GM19455 (cell line): Measurements from ENCODE around the gene PTPRD.
"Not testable (repeated sequence)": the region's sequence is repeated elsewhere in the genome, so short reads cannot be mapped to it uniquely, and the experiment has no call there.

Source experiments
- ATAC-seq: cut with Tn5 transposase; IDR thresholded peaks from one replicate; pipeline ENCODE4 v1.9.1; 2021; ENCODE audit not compliant: unreplicated experiment

The PTPRD gene

DNA sequence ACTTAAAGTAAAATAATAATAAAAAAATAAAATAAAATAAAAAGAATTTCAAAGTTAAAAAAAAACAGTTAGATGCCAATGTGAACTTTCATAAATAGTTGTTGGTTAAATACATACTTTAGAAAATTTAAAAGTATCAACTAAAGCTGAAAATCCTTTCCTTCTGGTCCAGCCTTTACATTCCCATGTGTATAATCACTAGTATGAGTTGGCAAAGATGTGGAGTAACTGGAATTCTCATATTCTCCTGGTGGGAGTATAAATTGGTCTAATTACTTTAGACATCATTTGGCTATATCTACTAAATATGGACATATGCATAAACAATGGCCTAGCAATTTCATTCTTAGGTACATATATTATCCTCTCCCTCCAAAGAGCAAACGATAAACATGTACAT is 619.9 kb downstream of the PTPRD start:
- no peak for ATAC-seq

DNA sequence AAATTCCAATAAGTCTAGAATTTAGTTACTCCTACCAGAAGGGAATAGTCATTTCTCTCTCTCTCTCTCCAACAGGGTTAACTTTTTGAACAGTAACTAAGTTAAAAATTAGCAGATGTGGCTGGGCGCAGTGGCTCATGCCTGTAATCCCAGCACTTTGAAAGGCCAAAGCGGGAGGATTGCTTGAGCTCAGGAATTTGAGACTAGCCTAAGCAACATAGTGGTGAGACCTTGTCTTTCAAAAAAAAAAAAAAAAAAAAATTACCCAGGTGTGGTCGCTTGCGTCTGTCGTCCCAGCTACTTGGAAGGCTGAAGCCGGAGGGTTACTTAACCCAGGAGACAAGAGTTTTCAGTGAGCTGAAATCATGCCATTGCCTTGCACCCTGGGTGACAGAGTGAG is 639.7 kb downstream of the PTPRD start:
- no peak for ATAC-seq

DNA sequence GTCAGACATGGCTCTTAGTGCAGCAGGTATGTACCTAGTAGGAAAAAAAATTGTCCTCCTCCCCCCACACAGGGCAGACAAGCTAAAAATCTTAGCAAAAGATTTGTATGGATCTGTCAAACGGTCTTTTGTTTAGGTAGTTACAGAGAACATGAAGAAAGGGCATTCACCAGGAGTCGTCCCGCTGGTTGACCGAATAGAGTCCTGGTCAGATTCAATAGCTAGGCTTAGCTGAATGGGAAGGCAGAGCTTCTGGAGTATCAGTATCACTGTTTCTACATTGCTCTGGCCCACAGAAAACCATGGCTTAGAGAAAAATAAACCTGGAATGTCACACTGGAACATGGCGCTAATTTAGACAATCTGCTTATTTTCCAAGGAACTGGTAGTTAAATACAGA is 642.3 kb downstream of the PTPRD start:
- ATAC-seq: no peak

DNA sequence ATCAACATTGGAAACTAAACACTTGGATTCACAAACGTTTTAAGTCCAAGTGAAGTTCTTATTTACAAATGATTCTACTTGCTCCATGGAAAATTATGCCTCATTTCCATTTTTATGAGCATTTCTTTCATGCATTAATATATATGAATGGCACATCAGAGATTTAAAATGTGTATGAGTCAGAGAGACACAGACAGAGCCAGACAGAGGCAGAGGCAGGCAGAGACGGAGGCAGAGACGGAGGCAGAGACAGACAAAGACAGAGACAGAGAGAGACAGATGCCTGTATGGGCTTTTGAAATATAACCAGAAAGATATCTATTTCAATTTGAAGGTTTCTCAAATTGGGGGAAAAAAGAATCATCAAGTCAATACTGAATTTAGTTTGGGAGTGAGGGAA is 649.0 kb downstream of the PTPRD start:
- ATAC-seq: no peak

DNA sequence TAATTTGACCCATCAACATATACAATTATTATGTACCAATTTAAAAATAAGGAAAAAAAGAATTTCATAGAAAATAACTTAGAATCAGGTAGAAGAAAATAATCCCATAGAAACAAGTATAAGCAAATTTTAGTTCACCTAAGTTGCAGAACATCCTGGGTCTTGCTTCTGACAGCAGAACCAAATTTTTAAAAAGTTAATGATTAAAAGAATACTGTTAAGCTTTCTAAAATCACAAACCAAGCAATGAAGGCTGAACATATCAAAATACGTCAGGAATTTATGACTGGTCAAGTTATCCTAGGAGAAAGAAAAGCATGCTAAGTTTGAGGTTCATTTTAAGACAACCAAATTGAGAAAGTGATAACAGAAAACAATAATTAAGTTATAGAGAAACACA is 650.9 kb downstream of the PTPRD start:
- ATAC-seq: no peak

DNA sequence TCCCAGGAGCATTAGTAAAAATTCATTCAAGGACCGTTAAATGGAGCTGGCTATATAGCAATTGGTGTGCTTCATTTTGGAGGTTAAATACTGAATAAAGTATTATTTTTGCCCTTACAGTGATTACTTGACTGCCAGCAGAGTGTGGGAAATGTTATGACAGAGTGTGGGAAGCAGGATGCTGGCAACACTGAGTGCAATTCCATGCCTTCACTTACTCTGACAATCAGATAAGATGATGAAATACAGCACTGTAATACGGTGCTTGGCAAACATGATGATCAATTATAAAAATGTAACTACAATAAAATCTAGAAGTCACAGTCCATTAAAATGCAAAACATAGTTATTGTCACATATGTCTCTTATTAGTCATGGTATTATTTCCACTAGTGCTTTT is 651.3 kb downstream of the PTPRD start:
- ATAC-seq: no peak

DNA sequence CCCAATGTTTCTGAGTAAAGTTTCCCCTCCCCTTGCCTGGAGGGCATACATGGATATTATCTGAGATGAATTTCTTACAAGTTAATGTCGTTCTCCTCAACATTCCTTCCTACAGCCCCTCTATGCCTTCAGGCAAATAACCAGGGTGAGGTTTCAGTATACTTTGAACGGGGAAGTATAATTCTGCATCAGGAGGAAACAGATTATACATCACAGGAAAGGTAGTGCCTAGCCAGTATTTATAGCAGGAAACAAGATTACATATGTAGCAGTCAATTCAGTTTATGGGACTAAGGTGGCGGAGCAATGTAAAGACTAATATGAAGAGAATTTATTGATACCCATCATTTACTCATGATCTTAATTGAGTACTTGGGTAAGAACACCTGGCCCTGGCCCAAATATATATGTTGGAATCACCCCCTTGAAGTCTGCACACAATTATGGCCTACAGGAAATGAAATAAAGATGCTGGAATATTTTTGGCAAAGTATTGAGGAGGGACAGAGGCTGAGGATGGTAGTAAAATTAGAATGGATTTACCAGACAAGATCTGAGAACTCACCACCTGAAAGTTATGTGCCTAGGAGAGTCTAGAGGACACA is 661.1 kb downstream of the PTPRD start:
- no peak for ATAC-seq

DNA sequence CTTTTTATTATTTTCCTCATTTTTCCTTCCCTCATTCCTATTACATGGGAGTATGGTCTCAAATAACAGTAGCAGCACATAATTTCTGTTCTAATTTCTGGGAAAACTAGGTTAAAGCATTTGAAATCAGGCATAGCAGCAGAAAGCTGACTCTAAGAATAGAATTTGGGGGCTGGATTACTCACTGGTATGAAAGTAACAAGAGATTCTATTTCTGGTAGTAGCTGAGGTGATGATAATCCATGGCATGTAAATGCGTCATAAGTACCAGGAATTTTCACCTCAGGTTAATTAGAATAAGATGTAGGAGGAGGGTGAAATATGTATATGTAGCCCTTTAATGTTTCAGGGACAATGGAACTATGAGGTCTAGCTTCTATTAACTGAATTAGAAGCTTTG is 662.0 kb downstream of the PTPRD start:
- ATAC-seq: no peak

DNA sequence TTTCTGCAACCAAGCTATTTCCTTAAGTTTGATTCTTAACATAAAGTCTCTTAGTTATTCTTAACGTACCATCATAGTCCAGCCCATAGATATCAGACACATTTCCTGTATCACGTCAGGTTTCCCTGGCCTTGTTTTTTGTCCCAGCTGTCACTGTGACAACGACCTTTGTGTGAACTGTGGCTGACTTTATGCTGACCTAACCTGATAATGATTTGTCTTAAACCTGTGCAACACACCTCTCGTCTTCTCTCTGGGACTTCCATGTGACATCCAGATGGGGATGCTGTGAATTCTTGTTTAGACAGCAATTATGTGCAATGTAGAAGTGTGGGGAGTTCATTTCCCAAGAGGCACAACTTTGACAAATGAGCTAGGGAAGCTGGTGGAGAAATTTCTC is 662.8 kb downstream of the PTPRD start:
- no peak for ATAC-seq

DNA sequence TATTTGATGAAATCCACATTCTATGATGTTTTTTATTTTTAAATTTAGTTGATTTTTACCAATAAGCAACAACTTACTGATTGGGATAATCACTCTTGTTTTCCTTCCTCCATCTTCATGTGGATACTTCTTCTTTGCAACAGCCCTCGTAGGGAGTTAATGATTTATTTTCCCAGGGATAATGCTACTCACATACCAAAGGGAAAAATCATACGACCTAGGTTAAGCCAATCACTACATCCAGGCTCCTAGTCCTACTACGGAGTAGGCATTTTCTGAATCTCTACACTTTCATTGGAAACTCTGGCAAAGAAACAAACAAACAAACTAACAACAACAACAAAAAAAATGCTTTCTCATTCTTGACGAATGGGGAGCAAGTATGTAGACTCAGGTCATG is 663.4 kb downstream of the PTPRD start:
- ATAC-seq: no peak

DNA sequence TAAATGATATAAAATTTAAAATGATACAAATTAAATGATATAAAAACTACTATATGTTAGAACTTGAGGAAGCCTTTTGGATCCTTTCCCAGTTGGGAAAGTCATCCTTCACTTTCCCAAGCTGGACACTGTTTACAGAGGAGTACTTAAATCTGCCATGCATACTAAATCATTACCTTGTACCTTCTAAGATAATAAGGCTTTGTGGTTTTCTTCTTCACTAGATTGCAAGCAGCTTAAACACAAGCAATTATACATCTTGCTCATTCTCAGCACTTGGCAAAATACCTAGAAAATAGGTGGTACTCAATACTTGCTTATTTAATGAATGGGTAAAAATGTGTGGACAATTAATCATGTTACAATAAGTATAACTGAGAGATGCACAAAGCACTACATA is 666.8 kb downstream of the PTPRD start:
- no peak for ATAC-seq

DNA sequence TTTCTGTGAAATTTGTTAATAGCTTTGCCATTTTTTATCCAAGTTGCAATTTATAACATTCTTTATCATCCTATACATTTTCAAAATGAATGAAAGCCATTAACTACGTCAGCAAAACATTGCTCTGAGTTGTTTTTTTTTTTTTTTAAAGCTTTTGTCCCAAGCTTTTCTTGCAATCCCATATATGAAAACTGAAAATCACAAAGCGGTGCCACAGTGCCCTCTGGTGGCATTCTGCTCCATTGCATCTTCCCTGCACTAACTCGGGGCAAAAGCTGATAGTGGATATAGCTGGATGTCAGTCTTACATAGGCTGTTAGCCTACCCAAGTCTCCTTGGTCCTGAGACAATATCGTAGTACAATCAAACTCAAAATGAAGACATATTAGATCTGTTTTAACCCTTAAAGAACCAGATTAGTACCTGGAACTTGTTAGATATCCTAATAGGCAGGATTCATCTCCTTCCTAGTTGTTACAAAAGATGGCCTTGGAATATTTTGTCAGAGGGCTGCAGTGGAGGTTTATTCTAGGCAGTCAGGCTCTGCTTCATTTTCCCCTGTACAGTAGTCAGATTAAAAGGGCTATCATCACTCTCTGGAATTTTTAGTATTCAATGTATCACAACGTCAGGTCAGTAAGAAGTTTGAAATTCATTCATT is 669.9 kb downstream of the PTPRD start:
- peak; percentile 75 for ATAC-seq

DNA sequence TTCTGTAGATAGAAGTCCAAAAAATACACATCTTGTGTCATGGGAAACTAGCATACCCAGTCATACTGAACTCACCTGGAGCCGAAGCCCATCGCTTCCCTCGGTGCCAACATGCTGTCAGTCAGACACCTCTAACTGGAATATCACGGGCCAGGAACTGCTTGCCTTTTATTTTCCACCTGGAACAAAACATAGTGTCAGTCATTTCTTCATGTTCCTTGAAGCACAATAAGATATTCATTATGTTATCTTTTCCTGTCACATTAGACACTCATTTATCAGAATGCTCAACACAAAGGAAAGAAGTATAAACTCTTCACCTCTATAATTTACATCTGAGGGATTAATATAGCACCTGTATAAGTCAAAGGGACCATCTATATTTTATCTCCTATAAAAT is 674.4 kb downstream of the PTPRD start:
- no peak for ATAC-seq

DNA sequence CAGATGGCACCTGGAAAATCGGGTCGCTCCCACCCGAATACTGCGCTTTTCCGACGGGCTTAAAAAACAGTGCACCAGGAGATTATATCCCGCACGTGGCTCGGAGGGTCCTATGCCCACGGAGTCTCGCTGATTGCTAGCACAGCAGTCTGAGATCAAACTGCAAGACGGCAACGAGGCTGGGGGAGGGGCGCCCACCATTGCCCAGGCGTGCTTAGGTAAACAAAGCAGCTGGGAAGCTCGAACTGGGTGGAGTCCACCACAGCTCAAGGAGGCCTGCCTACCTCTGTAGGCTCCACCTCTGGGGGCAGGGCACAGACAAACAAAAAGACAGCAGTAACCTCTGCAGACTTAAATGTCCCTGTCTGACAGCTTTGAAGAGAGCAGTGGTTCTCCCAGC is 681.3 kb downstream of the PTPRD start:
- not testable (repeated sequence) for ATAC-seq

DNA sequence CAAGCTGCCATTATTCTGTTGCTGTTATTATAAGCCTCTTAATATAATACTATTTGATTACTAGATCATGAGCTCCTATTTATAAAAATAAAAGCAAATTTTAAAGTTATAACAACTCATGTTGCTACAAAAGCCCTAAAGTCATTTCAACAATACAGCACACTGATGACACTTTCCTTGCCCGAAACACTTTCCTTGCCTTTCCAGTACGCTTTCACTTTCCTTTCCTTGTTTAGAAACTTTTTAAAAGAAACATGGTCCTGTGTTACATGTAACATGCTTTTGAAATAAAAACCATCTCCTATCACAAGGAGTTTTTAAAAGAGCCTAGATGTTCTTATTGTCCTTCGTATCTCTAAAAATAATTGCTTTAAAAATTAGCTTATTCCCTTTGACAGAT is 688.4 kb downstream of the PTPRD start:
- no peak for ATAC-seq

DNA sequence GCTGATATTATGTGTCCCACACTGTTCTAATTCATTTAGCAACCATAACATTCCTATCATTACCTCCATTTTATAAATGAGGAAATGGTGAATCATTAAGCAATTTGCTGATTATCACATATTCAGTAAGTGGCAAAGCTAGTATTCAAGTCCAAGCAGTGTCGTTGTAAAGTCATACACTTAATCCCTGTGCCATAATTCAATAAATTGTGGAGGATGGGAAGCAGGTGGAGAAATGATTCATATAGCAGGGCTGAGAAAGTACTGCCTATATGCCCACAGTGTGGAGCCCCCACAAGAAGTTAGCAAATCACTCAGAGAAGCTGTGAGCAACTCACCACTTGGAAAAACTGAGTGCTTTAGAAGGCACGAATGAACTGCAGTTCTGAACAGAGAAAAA is 691.0 kb downstream of the PTPRD start:
- ATAC-seq: no peak

DNA sequence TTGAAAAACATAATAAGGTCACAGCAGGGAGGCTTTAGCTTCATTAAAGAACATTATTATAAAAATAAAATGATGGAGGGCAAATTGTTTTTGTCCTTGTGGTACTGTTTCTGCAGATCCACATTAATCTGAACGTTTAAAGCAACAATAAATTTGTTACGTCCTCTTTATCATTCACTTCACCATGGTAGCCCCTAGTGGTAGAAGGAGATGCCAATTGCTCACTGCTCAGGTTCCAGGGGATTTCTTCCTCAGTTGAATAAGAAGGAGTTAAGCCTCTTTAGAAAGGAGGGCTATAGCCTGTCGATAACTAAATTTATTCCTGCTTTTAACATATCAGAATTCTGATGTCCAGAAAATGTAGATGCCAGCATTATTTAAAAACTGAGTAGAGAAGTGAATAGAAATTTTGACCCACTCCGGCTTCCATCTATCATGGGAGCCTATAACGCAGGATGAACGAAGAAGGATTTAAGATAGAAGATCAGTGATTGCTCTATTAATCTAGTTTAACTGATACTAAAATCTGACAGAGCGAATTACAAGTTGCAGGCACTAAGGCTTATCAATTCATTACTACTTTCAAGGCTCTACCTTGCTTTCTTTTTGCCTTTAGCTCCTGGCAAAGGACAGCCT is 692.3 kb downstream of the PTPRD start:
- no peak for ATAC-seq

DNA sequence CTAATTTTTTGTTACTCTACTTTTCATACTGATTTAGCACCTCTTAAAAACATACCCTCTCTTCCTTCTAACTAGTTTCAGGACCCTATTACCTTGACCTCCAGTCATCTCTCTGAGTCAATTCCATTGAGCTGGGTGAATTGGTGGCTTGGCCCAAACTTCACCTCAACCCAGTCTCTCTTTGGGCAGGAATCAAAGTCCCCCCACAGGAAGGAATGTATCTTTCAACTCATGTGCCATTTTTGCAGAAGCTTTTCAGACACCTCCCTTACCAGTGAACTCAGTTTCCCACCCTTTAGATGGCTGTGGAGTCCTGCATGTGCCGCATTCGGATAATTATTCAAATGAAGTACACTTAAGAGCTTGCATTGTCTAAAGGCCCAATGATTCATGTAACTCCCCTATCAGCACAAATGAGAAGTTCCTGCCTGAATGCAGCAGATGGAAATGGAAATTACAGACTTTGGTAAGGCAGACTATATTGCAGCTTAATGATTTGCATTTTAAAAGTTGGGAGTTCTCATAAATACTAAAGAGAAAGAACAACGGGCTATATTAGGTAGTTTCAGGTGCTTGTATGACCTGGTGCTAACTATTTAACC is 693.5 kb downstream of the PTPRD start:
- no peak for ATAC-seq

DNA sequence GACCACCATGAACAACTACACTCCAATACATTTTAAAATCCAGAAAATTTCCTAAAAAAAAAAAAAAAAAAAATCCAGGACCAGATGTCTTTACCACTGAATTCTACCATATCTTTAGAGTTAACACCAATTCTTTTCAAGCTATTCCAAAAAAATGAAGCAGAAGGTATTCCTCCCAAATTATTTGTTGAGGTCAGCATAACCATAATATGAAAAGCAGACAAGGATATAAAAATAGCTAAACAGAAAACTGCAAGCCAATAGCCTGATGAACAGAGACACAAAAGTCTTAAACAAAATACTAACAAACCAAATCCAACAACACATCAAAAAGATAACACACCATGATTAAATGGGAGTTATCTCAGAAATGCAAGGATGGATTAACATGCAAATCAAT is 695.4 kb downstream of the PTPRD start:
- ATAC-seq: no peak

DNA sequence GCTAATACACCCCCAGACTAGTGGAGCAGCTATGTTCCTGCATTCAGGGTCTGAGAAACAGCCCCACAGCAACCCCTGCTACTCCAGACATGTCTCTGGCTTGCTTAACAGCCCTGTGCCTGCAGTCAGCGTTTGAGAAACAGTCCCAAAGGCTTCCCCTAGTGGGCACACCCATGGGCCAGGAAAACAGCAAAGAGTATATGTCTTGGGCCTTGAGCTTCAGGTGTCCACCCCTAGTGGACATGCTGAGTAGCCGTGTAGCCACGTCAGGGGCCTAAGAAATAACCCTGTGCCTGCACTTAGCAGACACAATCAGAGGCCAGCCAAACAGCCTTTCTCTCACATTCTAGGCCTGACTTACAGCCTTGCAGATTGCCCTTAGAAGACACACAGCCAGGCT is 698.6 kb downstream of the PTPRD start:
- no peak for ATAC-seq

DNA sequence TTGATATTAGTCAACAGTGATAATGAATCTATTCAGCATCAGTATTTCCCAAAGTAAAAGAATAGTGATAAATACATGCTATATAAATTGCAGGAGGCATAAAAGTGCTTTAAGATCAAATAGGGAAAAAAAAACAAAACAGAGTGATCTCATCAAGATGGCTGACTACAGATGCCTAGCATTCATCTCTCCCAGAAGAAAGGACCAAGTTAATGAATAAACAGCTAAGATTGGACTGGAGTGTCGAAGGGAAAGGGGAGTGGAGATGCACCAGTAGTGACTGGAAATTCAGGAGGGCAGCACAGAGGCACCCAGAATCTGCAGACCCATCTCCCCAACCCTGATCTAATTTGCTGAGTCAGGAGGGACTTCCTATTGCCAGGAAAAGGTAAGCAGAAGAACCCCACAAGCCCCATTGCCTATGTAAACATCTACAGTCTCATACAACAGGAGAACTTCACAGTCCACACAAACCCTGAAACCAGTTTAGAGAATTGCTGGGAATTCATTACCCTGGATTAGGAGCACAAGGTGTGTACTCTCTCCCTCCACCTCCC is 699.4 kb downstream of the PTPRD start:
- ATAC-seq: no peak

DNA sequence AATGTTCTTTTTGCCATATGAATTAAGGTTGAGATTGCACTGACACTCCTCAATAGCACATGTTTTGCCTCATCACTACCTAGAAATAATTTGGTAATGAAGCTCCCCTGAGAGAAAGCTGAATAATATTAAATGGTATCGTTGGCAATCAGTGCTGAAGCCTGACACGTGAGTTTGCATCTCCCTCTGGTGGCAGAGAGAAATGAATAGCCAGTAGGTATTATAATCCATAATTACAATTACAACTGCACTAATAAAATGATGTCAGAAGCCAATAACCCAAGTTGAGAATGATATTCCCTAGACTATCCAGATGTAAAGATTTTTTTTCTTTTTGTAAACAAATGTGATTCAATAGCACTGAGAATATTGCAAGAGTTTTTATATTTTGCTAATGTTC is 700.3 kb downstream of the PTPRD start:
- ATAC-seq: no peak
